Panc1 (cell line): Measurements from ENCODE around the gene DNAH3. TPM values are rescaled to one million over a fixed set of nuclear protein-coding genes. Genes with fewer than 3 reads are reported as not detected.

Experiments
- ATAC-seq: fragments of 200-7000 bp; cut with Tn5 transposase; 2 replicates; pipeline ENCODE4 v1.9.1; 2020; ENCODE audit warnings: mild to moderate bottlenecking, moderate library complexity
- BruUV-seq: library from RNA; stranded (reverse); fragments of 400-500 nt; replicated peaks from 2 replicates; lab custom pipeline; 2021; lab: Mats Ljungman, UMichigan
- CTCF ChIA-PET: fragments of 300-600 bp; sonication (Branson Sonifier 250); formaldehyde crosslinking; loops from one replicate; lab custom pipeline; 2022; ENCODE audit warnings: antibody characterized with exemption; lab: Charles Lee
- POLR2A ChIA-PET: fragments of 300-600 bp; sonication (Branson Sonifier 250); formaldehyde crosslinking; loops from one replicate; lab custom pipeline; 2022; ENCODE audit warnings: antibody characterized with exemption; lab: Charles Lee
- DNase-seq: peaks from one replicate; pipeline ENCODE4 v3.0.0-alpha.2; 2010; ENCODE audit warnings: low read depth, low spot score
- H3K27ac ChIP-seq: 2 replicates; pipeline ENCODE4 v1.5.1; 2011; ENCODE audit warnings: mild to moderate bottlenecking, low read length, inconsistent platforms
- H3K27me3 ChIP-seq: fragments of 200-500 bp; sonication (Bioruptor generic); 2 replicates; pipeline ENCODE4 v1.6.0; 2014; ENCODE audit warnings: low read length, inconsistent platforms; ENCODE audit not compliant: control insufficient read depth, insufficient read depth
- H3K36me3 ChIP-seq: fragments of 200-500 bp; sonication (Bioruptor generic); 2 replicates; pipeline ENCODE4 v1.5.1; 2014; ENCODE audit warnings: inconsistent platforms, mild to moderate bottlenecking, low read length, moderate library complexity; ENCODE audit not compliant: control insufficient read depth, insufficient read depth
- H3K4me1 ChIP-seq: 2 replicates; pipeline ENCODE4 v1.5.1; 2011; ENCODE audit warnings: inconsistent platforms, mild to moderate bottlenecking, low read length, moderate library complexity; ENCODE audit not compliant: control insufficient read depth, insufficient read depth
- H3K4me3 ChIP-seq, 2 experiments: 2 replicates each; pipeline ENCODE4 v1.5.1; 2011 to 2012; ENCODE audit warnings: low read depth in 2 of 2, low read length in 2 of 2, mild to moderate bottlenecking in 2 of 2, inconsistent platforms in 1 of 2, moderate library complexity in 1 of 2
- H3K9me3 ChIP-seq: fragments of 200-500 bp; sonication (Bioruptor generic); 2 replicates; pipeline ENCODE4 v1.5.1; 2014; ENCODE audit warnings: low read depth, mild to moderate bottlenecking, inconsistent platforms, low read length, moderate library complexity; ENCODE audit not compliant: control insufficient read depth, insufficient read depth
- CTCF ChIP-seq: fragments of 450-650 bp; IDR thresholded peaks from 2 replicates; pipeline ENCODE4 v1.5.1; 2017; ENCODE audit warnings: mild to moderate bottlenecking
- POLR2AphosphoS5 ChIP-seq: IDR thresholded peaks from 2 replicates; pipeline ENCODE4 v1.6.1; 2012; ENCODE audit warnings: mild to moderate bottlenecking, low read depth, low read length, moderate library complexity
- REST ChIP-seq, 2 experiments: IDR thresholded peaks; 2 replicates each; pipeline ENCODE4 v1.6.1; 2011 to 2012; ENCODE audit warnings: low read depth in 2 of 2, control low read depth in 1 of 2, low read length in 1 of 2, mild to moderate bottlenecking in 1 of 2, moderate library complexity in 1 of 2; ENCODE audit not compliant: insufficient read depth in 1 of 2
- SIN3A ChIP-seq: IDR thresholded peaks from 2 replicates; pipeline ENCODE4 v1.6.1; 2012; ENCODE audit warnings: low read depth, mild to moderate bottlenecking, low read length, moderate library complexity, borderline replicate concordance; ENCODE audit not compliant: insufficient read depth
- TCF7L2 ChIP-seq: IDR thresholded peaks from 2 replicates; pipeline ENCODE4 v1.6.1; 2011; ENCODE audit warnings: mild to moderate bottlenecking, low read depth, low read length, inconsistent platforms
- in situ Hi-C: cut with HindIII; loops from 2 replicates; pipeline ENCODE4 v1.10.0; 2016; ENCODE audit warnings: low sequenced_read_pairs, low pct_unique_long_range_greater_than_20kb
- intact Hi-C: fragments of 100-400 bp; cut with micrococcal nuclease; formaldehyde crosslinking; loops from one replicate; pipeline ENCODE4 v1.10.0; 2022; ENCODE audit not compliant: unreplicated experiment
- total RNA-seq: library from RNA; stranded (reverse); gene quantifications from one replicate; pipeline ENCODE4 v1.2.1, GENCODE V29; 2021; ENCODE audit not compliant: unreplicated experiment

DNAH3 gene
- total RNA-seq, 1 experiment from 2014 or later = 0.62 TPM

- TF ChIP-seq TCF7L2 (no peak), SIN3A (no peak), POLR2AphosphoS5 (no peak), REST (IDR thresholded peaks at IDR 0.05; ENCODE audit: insufficient read depth in 1 of 2, low read depth in 2 of 2, low read length in 1 of 2) (no peak), CTCF (no peak)
- no peak overlapping the region for H3K4me3 ChIP-seq
- no peaks in the 10 kb centered on the region for H3K36me3 ChIP-seq
- H3K9me3 ChIP-seq = no peaks in the 10 kb centered on the region
- no peaks in the 10 kb centered on the region for H3K4me1 ChIP-seq
- POLR2A ChIA-PET = interaction anchor here (0.6 kb wide), 1 partner anchor 9 kb away, joined by 3 read pairs; no protein-coding TSS in a partner anchor
- intact Hi-C loops = no loop called here
- no TSS peak for BruUV-seq
- H3K27me3 ChIP-seq = no peaks in the 10 kb centered on the region
- in situ Hi-C loops = no loop called here
- peak overlapping the region; percentile 18; the same call in 1 of the 2 replicates for H3K27ac ChIP-seq
- DNase-seq (no peak), ATAC-seq (no peak)
- CTCF ChIA-PET = no interaction called here
These were observed 62.5 kb downstream of the DNAH3 start for GRCh38 chr16:21088143-21088542.

DNA sequence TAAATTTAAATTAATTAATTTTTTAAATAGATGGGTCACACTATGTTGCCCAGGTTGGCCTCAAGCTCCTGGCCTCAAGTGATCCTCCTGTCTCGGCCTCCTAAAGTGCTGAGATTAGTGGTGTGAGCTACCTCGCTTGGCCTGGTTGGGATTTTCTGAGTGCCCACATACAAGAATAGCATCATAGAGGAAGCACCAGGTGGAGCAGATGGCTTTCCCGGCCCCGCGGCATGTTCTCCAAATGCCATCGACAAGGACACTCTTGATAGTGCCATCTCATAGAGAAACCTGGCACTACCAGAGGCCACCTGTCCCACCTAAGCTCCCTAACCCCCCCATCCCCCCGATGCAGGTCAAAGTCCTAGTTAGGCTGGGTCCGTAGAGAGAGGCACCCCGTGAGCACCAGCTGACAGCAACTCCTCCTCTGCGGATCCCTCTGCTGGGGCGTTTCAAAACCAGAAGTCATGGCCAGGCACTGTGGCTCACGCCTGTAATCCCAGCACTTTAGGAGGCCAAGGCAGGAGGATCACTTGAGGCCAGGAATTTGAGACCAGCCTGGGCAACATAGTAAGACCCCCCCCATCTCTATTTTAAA lies 65.9 kb downstream of the DNAH3 start:
- Histone ChIP-seq H3K4me1 (no peaks in the 10 kb centered on the region), H3K27ac (no peak overlapping the region), H3K4me3 (no peak overlapping the region), H3K27me3 (no peaks in the 10 kb centered on the region), H3K9me3 (no peaks in the 10 kb centered on the region), H3K36me3 (no peaks in the 10 kb centered on the region)
- ChIA-PET CTCF (interaction anchor here (0.6 to 1.5 kb wide), 4 partner anchors 44 to 1186 kb away, joined by 4 to 10 read pairs (median 6); no protein-coding TSS in a partner anchor), POLR2A (no interaction called here)
- BruUV-seq = no TSS peak
- DNase-seq (no peak), ATAC-seq (no peak)
- in situ Hi-C loops (no loop called here), intact Hi-C loops (loop anchor here (2.0 kb wide), 1 partner anchor 234 kb away; no protein-coding TSS in a partner anchor)
- TF ChIP-seq CTCF = no peak
- no peak for TF ChIP-seq REST (IDR thresholded peaks at IDR 0.05; ENCODE audit: insufficient read depth in 1 of 2, low read depth in 2 of 2, low read length in 1 of 2)
- no peak for TF ChIP-seq POLR2AphosphoS5
- no peak for TF ChIP-seq TCF7L2
- TF ChIP-seq SIN3A = no peak
